Activated CD8-positive, alpha-beta T cell treated with anti-CD3 and anti-CD28 coated beads for 36 hours (primary cell): ENCODE measurements around the gene AFAP1L1. TPM values are rescaled to one million over a fixed set of nuclear protein-coding genes. Genes with fewer than 3 reads are reported as not detected.

Source experiments
- ATAC-seq: fragments of 200-7000 bp; cut with Tn5 transposase; one replicate; pipeline ENCODE4 v1.10.0; 2021; ENCODE audit warnings: mild to moderate bottlenecking, moderate library complexity
- CTCF ChIA-PET: fragments of 350-600 bp; sonication (Branson Sonifier 250); formaldehyde crosslinking; loops from one replicate; lab custom pipeline; 2021; ENCODE audit warnings: antibody characterized with exemption; lab: Charles Lee
- POLR2A ChIA-PET: fragments of 350-600 bp; sonication (Branson Sonifier 250); formaldehyde crosslinking; loops from one replicate; lab custom pipeline; 2021; ENCODE audit warnings: antibody characterized with exemption; lab: Charles Lee
- DNase-seq: peaks from one replicate; pipeline ENCODE4 v3.0.0-alpha.2; 2020
- H3K27ac Mint-ChIP-seq: one replicate; pipeline ENCODE4 v1.8.0; 2021; ENCODE audit warnings: mild to moderate bottlenecking, mixed read lengths
- H3K27me3 Mint-ChIP-seq: one replicate; pipeline ENCODE4 v1.8.0; 2021; ENCODE audit warnings: mixed read lengths
- H3K36me3 Mint-ChIP-seq: one replicate; pipeline ENCODE4 v1.8.0; 2021; ENCODE audit warnings: low read depth, mixed read lengths
- H3K4me1 Mint-ChIP-seq: one replicate; pipeline ENCODE4 v1.8.0; 2021; ENCODE audit warnings: low read depth, mixed read lengths
- H3K4me3 Mint-ChIP-seq: one replicate; pipeline ENCODE4 v1.8.0; 2021; ENCODE audit warnings: mild to moderate bottlenecking, moderate library complexity, mixed read lengths
- H3K9me3 Mint-ChIP-seq: one replicate; pipeline ENCODE4 v1.8.0; 2021; ENCODE audit warnings: mixed read lengths
- CTCF ChIP-seq: fragments of 200-600 bp; IDR thresholded peaks from one replicate; pipeline ENCODE4 v1.8.0; 2022; ENCODE audit warnings: antibody characterized with exemption, mild to moderate bottlenecking
- intact Hi-C: fragments of 100-400 bp; cut with micrococcal nuclease; formaldehyde crosslinking; loops from one replicate; pipeline ENCODE4 v1.10.0; 2022
- total RNA-seq, 2 experiments: library from RNA; stranded (reverse); gene quantifications; one replicate each; pipeline ENCODE4 v1.2.3, GENCODE V29; 2021

The AFAP1L1 gene
- total RNA-seq, 2 experiments from 2014 or later, result 1.3 to 1.6 TPM

GRCh38 chr5:149374801-149375200, 103.1 kb downstream of the AFAP1L1 start:
- no peaks in the 10 kb centered on the region for H3K36me3 Mint-ChIP-seq
- ATAC-seq, result no peak
- H3K27me3 Mint-ChIP-seq, result no peaks in the 10 kb centered on the region
- H3K9me3 Mint-ChIP-seq, result no peaks in the 10 kb centered on the region
- TF ChIP-seq CTCF, result no peak
- POLR2A ChIA-PET, result interaction anchor here (1.4 kb wide), 1 partner anchor 30 kb away, joined by 4 read pairs; the partner anchor contains the start of gene GRPEL2
- CTCF ChIA-PET, result interaction anchor here (1.4 to 9.3 kb wide), 3 partner anchors 7 to 190 kb away, joined by 3 to 145 read pairs (median 5); no protein-coding TSS in a partner anchor
- DNase-seq, result no peak
- H3K4me3 Mint-ChIP-seq, result no peak overlapping the region
- H3K4me1 Mint-ChIP-seq, result no peaks in the 10 kb centered on the region
- H3K27ac Mint-ChIP-seq, result no peak overlapping the region
- intact Hi-C loops, result no loop called here

- Mint-ChIP-seq H3K27me3 (no peaks in the 10 kb centered on the region), H3K4me3 (no peak overlapping the region)
- intact Hi-C loops, result no loop called here
Measured at GRCh38 chr5:149375434-149375833, 103.8 kb downstream of the AFAP1L1 start.

GRCh38 chr5:149376104-149376503, 104.4 kb downstream of the AFAP1L1 start:
- no peaks in the 10 kb centered on the region for H3K4me1 Mint-ChIP-seq
- no peak for TF ChIP-seq CTCF
- intact Hi-C loops, result no loop called here
- ChIA-PET POLR2A (no interaction called here), CTCF (interaction anchor here (1.2 to 1.5 kb wide), 3 partner anchors 9 to 189 kb away, joined by 3 to 5 read pairs (median 3); no protein-coding TSS in a partner anchor)
- DNase-seq, result no peak
- H3K9me3 Mint-ChIP-seq, result no peaks in the 10 kb centered on the region
- ATAC-seq, result no peak
- no peak overlapping the region for H3K4me3 Mint-ChIP-seq
- H3K27ac Mint-ChIP-seq, result no peak overlapping the region
- no peaks in the 10 kb centered on the region for H3K27me3 Mint-ChIP-seq
- H3K36me3 Mint-ChIP-seq, result no peaks in the 10 kb centered on the region

More at GRCh38 chr5:149375434-149375833, 103.8 kb downstream of the AFAP1L1 start:
- no peak for TF ChIP-seq CTCF
- no peaks in the 10 kb centered on the region for H3K4me1 Mint-ChIP-seq
- no peaks in the 10 kb centered on the region for H3K9me3 Mint-ChIP-seq
- H3K36me3 Mint-ChIP-seq, result no peaks in the 10 kb centered on the region
- ChIA-PET CTCF (interaction anchor here (1.2 to 1.5 kb wide), 3 partner anchors 8 to 190 kb away, joined by 3 to 5 read pairs (median 3); no protein-coding TSS in a partner anchor), POLR2A (no interaction called here)
- DNase-seq (no peak), ATAC-seq (no peak)
- H3K27ac Mint-ChIP-seq, result no peak overlapping the region

- CTCF ChIA-PET, result interaction anchor here (0.8 to 1.1 kb wide), 3 partner anchors 9 to 188 kb away, joined by 3 read pairs; no protein-coding TSS in a partner anchor
- no peak for TF ChIP-seq CTCF
- intact Hi-C loops, result no loop called here
- DNase-seq, result no peak
- Mint-ChIP-seq H3K4me1 (peaks cover 2% of the 10 kb centered on the region), H3K9me3 (no peaks in the 10 kb centered on the region), H3K4me3 (no peak overlapping the region), H3K27ac (no peak overlapping the region), H3K36me3 (no peaks in the 10 kb centered on the region), H3K27me3 (no peaks in the 10 kb centered on the region)
- ATAC-seq, result no peak
- POLR2A ChIA-PET, result interaction anchor here (0.6 kb wide), 1 partner anchor 33 kb away, joined by 3 read pairs; no protein-coding TSS in a partner anchor
Measured at GRCh38 chr5:149376711-149377447, 105.2 kb downstream of the AFAP1L1 start.

- no peaks in the 10 kb centered on the region for H3K36me3 Mint-ChIP-seq
Measured at GRCh38 chr5:149378241-149378820, 106.7 kb downstream of the AFAP1L1 start.

More at GRCh38 chr5:149378241-149378820, 106.7 kb downstream of the AFAP1L1 start:
- no peak overlapping the region for H3K4me3 Mint-ChIP-seq
- DNase-seq (no peak), ATAC-seq (no peak)
- POLR2A ChIA-PET, result no interaction called here
- no peaks in the 10 kb centered on the region for H3K9me3 Mint-ChIP-seq
- no peak for TF ChIP-seq CTCF
- no peak overlapping the region for H3K27ac Mint-ChIP-seq
- peaks cover 4% of the 10 kb centered on the region for H3K4me1 Mint-ChIP-seq
- intact Hi-C loops, result no loop called here
- no peaks in the 10 kb centered on the region for H3K27me3 Mint-ChIP-seq
- CTCF ChIA-PET, result no interaction called here
